Natural killer cell (primary cell): ENCODE data around the gene LYRM7. TPM values are rescaled to one million over a fixed set of nuclear protein-coding genes. Genes with fewer than 3 reads are reported as not detected.

ENCODE experiments used
- ATAC-seq, 3 donors: fragments of 150-1000 bp in 2 of 3; fragments of 200-7000 bp in 1 of 3; cut with Tn5 transposase; 1 replicate in 1 of 3; 2 replicates in 2 of 3; pipeline ENCODE4 v1.10.0; 2021; ENCODE audit warnings: mild to moderate bottlenecking in 2 of 3, moderate library complexity in 2 of 3
- DNase-seq, 2 donors: peaks; one replicate each; pipeline versions ENCODE4 v3.0.0 to v3.0.0-alpha.2; 2013 to 2021; ENCODE audit warnings: mixed read lengths in 1 of 2
- H3K27ac ChIP-seq: one replicate; pipeline ENCODE4 v1.5.1; 2013; ENCODE audit warnings: mild to moderate bottlenecking, low read length
- H3K27me3 ChIP-seq: one replicate; pipeline ENCODE4 v1.6.1; 2013; ENCODE audit warnings: low read length; ENCODE audit not compliant: control insufficient read depth, insufficient read depth
- H3K36me3 ChIP-seq: one replicate; pipeline ENCODE4 v1.6.1; 2013; ENCODE audit warnings: low read length; ENCODE audit not compliant: control insufficient read depth, insufficient read depth
- H3K4me1 ChIP-seq: one replicate; pipeline ENCODE4 v1.6.1; 2013; ENCODE audit warnings: low read length; ENCODE audit not compliant: control insufficient read depth, insufficient read depth
- H3K4me3 ChIP-seq: one replicate; pipeline ENCODE4 v1.5.1; 2013; ENCODE audit warnings: low read length
- H3K9me3 ChIP-seq: one replicate; pipeline ENCODE4 v1.6.1; 2013; ENCODE audit warnings: low read length; ENCODE audit not compliant: control insufficient read depth, insufficient read depth
- H3K27ac Mint-ChIP-seq, 2 donors: one replicate each; pipeline ENCODE4 v1.8.0; 2022; ENCODE audit warnings: mild to moderate bottlenecking in 2 of 2, mixed read lengths in 2 of 2, moderate library complexity in 1 of 2
- H3K27me3 Mint-ChIP-seq, 2 donors: one replicate each; pipeline ENCODE4 v1.8.0; 2022; ENCODE audit warnings: low read depth in 2 of 2, mixed read lengths in 2 of 2
- H3K36me3 Mint-ChIP-seq: one replicate; pipeline ENCODE4 v1.8.0; 2022; ENCODE audit warnings: mixed read lengths
- H3K4me1 Mint-ChIP-seq, 2 donors: one replicate each; pipeline ENCODE4 v1.8.0; 2022; ENCODE audit warnings: mixed read lengths in 2 of 2
- H3K4me3 Mint-ChIP-seq: one replicate; pipeline ENCODE4 v1.8.0; 2022; ENCODE audit warnings: mild to moderate bottlenecking, moderate library complexity, mixed read lengths
- H3K9me3 Mint-ChIP-seq, 2 donors: one replicate each; pipeline ENCODE4 v1.8.0; 2022; ENCODE audit warnings: mixed read lengths in 2 of 2
- CTCF ChIP-seq: fragments of 200-600 bp; IDR thresholded peaks from one replicate; pipeline ENCODE4 v1.8.0; 2022; ENCODE audit warnings: antibody characterized with exemption
- WGBS: methylation state at CpG from one replicate; pipeline ENCODE4 v1.1.7; 2013; ENCODE audit warnings: missing lambda C conversion rate; ENCODE audit not compliant: insufficient coverage; 5-methylcytosine and 5-hydroxymethylcytosine counted together
- intact Hi-C: fragments of 100-400 bp; cut with micrococcal nuclease; formaldehyde crosslinking; loops from one replicate; pipeline ENCODE4 v1.14.2; 2022
- total RNA-seq, 4 donors: library from RNA; stranded (reverse); fragments of 120-200 nt in 1 of 4; gene quantifications; one replicate each; pipeline versions ENCODE4 v1.2.3 to v1.2.4, GENCODE V29; 2013 to 2022

LYRM7 gene
- total RNA-seq, 3 donors from 2014 or later (not counting 1 experiment from before 2014, with no cell fraction given) = 7.4 to 9.7 (median 7.6) TPM

- H3K4me1 Mint-ChIP-seq = peaks cover 23 to 33% of the 10 kb centered on the region in 2 donors
- H3K4me3 Mint-ChIP-seq = no peak overlapping the region
- DNase-seq (no peak), ATAC-seq (no peak)
- WGBS = 83% methylated on average over 2 of the region's 2 CpGs
- H3K27ac ChIP-seq = no peak overlapping the region
- intact Hi-C loops = no loop called here
- peaks cover 36% of the 10 kb centered on the region for H3K36me3 ChIP-seq
- H3K9me3 ChIP-seq = no peaks in the 10 kb centered on the region
- no peaks in the 10 kb centered on the region for H3K36me3 Mint-ChIP-seq
- H3K27me3 ChIP-seq = no peaks in the 10 kb centered on the region
- peak overlapping the region in 1 of 2 donors; percentile 27 for H3K27ac Mint-ChIP-seq
- H3K4me3 ChIP-seq = no peak overlapping the region
- no peaks in the 10 kb centered on the region for H3K9me3 Mint-ChIP-seq
- H3K27me3 Mint-ChIP-seq = no peaks in the 10 kb centered on the region
- peaks cover 8% of the 10 kb centered on the region for H3K4me1 ChIP-seq
- no peak for TF ChIP-seq CTCF
Measured at GRCh38 chr5:131160134-131160533, 10.6 kb upstream of the LYRM7 start.

DNA sequence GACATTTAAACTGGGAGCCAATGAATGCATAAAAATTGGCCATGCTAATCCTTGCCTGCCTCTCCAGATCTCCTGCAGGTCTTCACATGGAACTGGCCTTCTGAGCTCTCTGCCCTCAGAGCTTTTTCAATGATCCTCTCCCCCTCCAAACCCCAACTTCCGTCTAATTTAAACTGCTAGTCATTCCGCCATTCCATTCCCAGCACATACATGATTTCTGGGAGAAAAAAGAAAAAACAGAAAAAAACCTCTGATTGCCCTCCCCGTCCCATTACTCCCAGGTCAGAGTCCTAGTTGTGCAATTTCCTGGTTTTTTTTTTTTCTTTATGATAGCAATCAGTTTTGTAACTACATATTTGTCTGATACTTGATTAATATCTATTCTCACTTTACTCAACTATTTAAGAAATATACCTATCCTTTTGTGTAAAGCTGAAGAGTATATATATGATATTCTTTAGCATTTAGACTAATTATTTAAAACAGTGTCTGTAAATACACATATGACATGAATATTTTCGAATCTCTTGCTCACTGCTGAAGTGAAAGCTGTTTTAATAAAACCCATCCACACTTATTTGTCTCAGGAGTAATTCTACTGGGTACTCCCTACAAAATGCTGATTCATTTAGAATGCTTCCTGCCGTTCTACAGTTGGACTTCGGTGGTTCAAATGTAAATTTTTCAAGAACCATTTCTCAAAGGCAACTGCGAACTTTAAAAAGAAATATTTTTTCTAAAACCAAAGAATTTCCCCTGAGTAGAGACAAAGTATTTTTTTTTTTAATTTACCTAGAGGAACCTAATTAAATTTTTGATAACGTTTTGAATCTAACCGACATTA lies 7.2 kb upstream of the LYRM7 start:
- Histone ChIP-seq H3K9me3 (no peaks in the 10 kb centered on the region), H3K27ac (peak overlapping the region; percentile 91), H3K4me3 (peak overlapping the region; percentile 82), H3K4me1 (peaks cover 8% of the 10 kb centered on the region), H3K27me3 (no peaks in the 10 kb centered on the region), H3K36me3 (peaks cover 36% of the 10 kb centered on the region)
- Mint-ChIP-seq H3K36me3 (no peaks in the 10 kb centered on the region), H3K4me1 (peaks cover 25 to 42% of the 10 kb centered on the region in 2 donors), H3K9me3 (no peaks in the 10 kb centered on the region), H3K27me3 (no peaks in the 10 kb centered on the region), H3K4me3 (peak overlapping the region; percentile 92), H3K27ac (peak overlapping the region; percentile 92 to 93)
- WGBS = 15% methylated on average over 5 of the region's 9 CpGs
- intact Hi-C loops = loop anchor here (1.0 kb wide), 2 partner anchors 219 to 254 kb away; no protein-coding TSS in a partner anchor
- no peak for TF ChIP-seq CTCF
- ATAC-seq (no peak), DNase-seq (peak in 1 of 2 donors; percentile 40)

- Mint-ChIP-seq H3K4me3 (peak overlapping the region; percentile 95), H3K27me3 (no peaks in the 10 kb centered on the region), H3K4me1 (peaks cover 28 to 35% of the 10 kb centered on the region in 2 donors), H3K36me3 (no peaks in the 10 kb centered on the region), H3K9me3 (no peaks in the 10 kb centered on the region), H3K27ac (peak overlapping the region; percentile 92 to 93)
- Histone ChIP-seq H3K36me3 (peaks cover 28% of the 10 kb centered on the region), H3K27me3 (no peaks in the 10 kb centered on the region), H3K4me3 (peak overlapping the region; percentile 82), H3K9me3 (no peaks in the 10 kb centered on the region), H3K27ac (peak overlapping the region; percentile 91), H3K4me1 (peaks cover 8% of the 10 kb centered on the region)
- no peak for TF ChIP-seq CTCF
- under 1% methylated on average over 73 of the region's 73 CpGs for WGBS
- peak; percentile 68 to 82 for DNase-seq
- peak; percentile 67 to 83 (median 79) for ATAC-seq
- intact Hi-C loops = loop anchor here (1.0 kb wide), 2 partner anchors 218 to 253 kb away; no protein-coding TSS in a partner anchor
Measured at GRCh38 chr5:131164191-131165118, 6.3 kb upstream of the LYRM7 start.
